HG03280 (cell line): ENCODE measurements around the gene TNFSF10.
"Not testable (repeated sequence)": the region's sequence is repeated elsewhere in the genome, so short reads cannot be mapped to it uniquely, and the experiment has no call there.

ENCODE experiments used
- ATAC-seq: cut with Tn5 transposase; IDR thresholded peaks from one replicate; pipeline ENCODE4 v1.9.1; 2021; ENCODE audit warnings: mild to moderate bottlenecking, moderate library complexity; ENCODE audit not compliant: unreplicated experiment

TNFSF10 gene

GRCh38 chr3:172544404-172544803 is 21.2 kb upstream of the TNFSF10 start:
- no peak for ATAC-seq

- no peak for ATAC-seq
Observed at GRCh38 chr3:172543884-172544283, 20.7 kb upstream of the TNFSF10 start.

GRCh38 chr3:172543419-172543818 is 20.2 kb upstream of the TNFSF10 start:
- ATAC-seq: no peak

- ATAC-seq: no peak
Observed at GRCh38 chr3:172542999-172543398, 19.8 kb upstream of the TNFSF10 start.

GRCh38 chr3:172541945-172542488 is 18.8 kb upstream of the TNFSF10 start:
- ATAC-seq: no peak

GRCh38 chr3:172540049-172540448 is 16.8 kb upstream of the TNFSF10 start:
- no peak for ATAC-seq

GRCh38 chr3:172539273-172539672 is 16.0 kb upstream of the TNFSF10 start:
- ATAC-seq: no peak

GRCh38 chr3:172538368-172539151 is 15.3 kb upstream of the TNFSF10 start:
- no peak for ATAC-seq

GRCh38 chr3:172537507-172538158 is 14.4 kb upstream of the TNFSF10 start:
- ATAC-seq: no peak

GRCh38 chr3:172536993-172537419 is 13.8 kb upstream of the TNFSF10 start:
- no peak for ATAC-seq

- no peak for ATAC-seq
Observed at GRCh38 chr3:172536505-172536904, 13.3 kb upstream of the TNFSF10 start.

- ATAC-seq: no peak
Observed at GRCh38 chr3:172530566-172530965, 7.3 kb upstream of the TNFSF10 start.

GRCh38 chr3:172530101-172530561 is 6.9 kb upstream of the TNFSF10 start:
- ATAC-seq: no peak

- ATAC-seq: no peak
Observed at GRCh38 chr3:172528677-172529076, 5.4 kb upstream of the TNFSF10 start.

- ATAC-seq: no peak
Observed at GRCh38 chr3:172527306-172527705, 4.1 kb upstream of the TNFSF10 start.

GRCh38 chr3:172525116-172525613 is 1.9 kb upstream of the TNFSF10 start:
- no peak for ATAC-seq

GRCh38 chr3:172524611-172525010 is 1.4 kb upstream of the TNFSF10 start:
- no peak for ATAC-seq

GRCh38 chr3:172521837-172522726 is 1.1 kb downstream of the TNFSF10 start:
- ATAC-seq: not testable (repeated sequence)

- peak; percentile 40 for ATAC-seq
Observed at GRCh38 chr3:172520301-172520831, 2.9 kb downstream of the TNFSF10 start.

- no peak for ATAC-seq
Observed at GRCh38 chr3:172519740-172520139, 3.5 kb downstream of the TNFSF10 start.
